DND-41 (cell line): Measurements from ENCODE around the gene ZCWPW2.

Experiments used
- ATAC-seq: fragments of 200-7000 bp; cut with Tn5 transposase; 3 replicates; pipeline ENCODE4 v1.9.1; 2021; ENCODE audit warnings: low read depth; ENCODE audit not compliant: insufficient read depth
- DNase-seq: peaks from one replicate; pipeline ENCODE4 v3.0.0-alpha.2; 2020
- H2AFZ ChIP-seq: 2 replicates; pipeline ENCODE4 v1.6.0; 2012; ENCODE audit warnings: low read depth, low read length
- H3K27ac ChIP-seq: 2 replicates; pipeline ENCODE4 v1.5.1; 2012; ENCODE audit warnings: low read length, inconsistent platforms
- H3K27me3 ChIP-seq: fragments of 200-600 bp; sonication (generic); 2 replicates; pipeline ENCODE4 v1.6.0; 2012; ENCODE audit warnings: low read length, mild to moderate bottlenecking, inconsistent platforms; ENCODE audit not compliant: insufficient read depth, poor library complexity
- H3K36me3 ChIP-seq: 2 replicates; pipeline ENCODE4 v1.5.1; 2012; ENCODE audit warnings: low read length, inconsistent platforms; ENCODE audit not compliant: insufficient read depth
- H3K4me1 ChIP-seq: 2 replicates; pipeline ENCODE4 v1.5.1; 2012; ENCODE audit warnings: mild to moderate bottlenecking, low read length; ENCODE audit not compliant: insufficient read depth
- H3K4me2 ChIP-seq: 2 replicates; pipeline ENCODE4 v1.6.0; 2012; ENCODE audit warnings: mild to moderate bottlenecking, moderate library complexity, low read length, inconsistent platforms; ENCODE audit not compliant: insufficient read depth
- H3K4me3 ChIP-seq, 2 experiments: fragments of 200-600 bp in 1 of 2; shearing (Covaris generic) in 1 of 2; 2 replicates each; pipeline ENCODE4 v1.5.1; 2012 to 2016; ENCODE audit warnings: inconsistent platforms in 2 of 2, low read length in 2 of 2, mild to moderate bottlenecking in 2 of 2, low read depth in 1 of 2, moderate library complexity in 1 of 2
- H3K79me2 ChIP-seq: 2 replicates; pipeline ENCODE4 v1.6.0; 2012; ENCODE audit warnings: low read length, inconsistent platforms; ENCODE audit not compliant: insufficient read depth
- H3K9ac ChIP-seq: 2 replicates; pipeline ENCODE4 v1.6.0; 2012; ENCODE audit warnings: low read depth, mild to moderate bottlenecking, inconsistent platforms, low read length, moderate library complexity
- H3K9me3 ChIP-seq: 2 replicates; pipeline ENCODE4 v1.5.1; 2012; ENCODE audit warnings: low read length, moderate library complexity, mild to moderate bottlenecking, inconsistent platforms; ENCODE audit not compliant: insufficient read depth, severe bottlenecking
- H4K20me1 ChIP-seq: 2 replicates; pipeline ENCODE4 v1.6.0; 2012; ENCODE audit warnings: low read length; ENCODE audit not compliant: insufficient read depth
- EZH2 ChIP-seq: IDR thresholded peaks from 3 replicates; pipeline ENCODE4 v1.6.1; 2012; ENCODE audit warnings: borderline replicate concordance, low read depth, mild to moderate bottlenecking, moderate library complexity, low read length, inconsistent platforms; ENCODE audit not compliant: severe bottlenecking
- TF ChIP-seq, protein P1 (sequence below): IDR thresholded peaks from 2 replicates; pipeline ENCODE4 v1.5.1; 2012; ENCODE audit warnings: borderline replicate concordance, low read length, moderate library complexity, mild to moderate bottlenecking; ENCODE audit not compliant: poor library complexity, severe bottlenecking; ENCODE audit errors: extremely low read depth

The ZCWPW2 gene

DNA sequence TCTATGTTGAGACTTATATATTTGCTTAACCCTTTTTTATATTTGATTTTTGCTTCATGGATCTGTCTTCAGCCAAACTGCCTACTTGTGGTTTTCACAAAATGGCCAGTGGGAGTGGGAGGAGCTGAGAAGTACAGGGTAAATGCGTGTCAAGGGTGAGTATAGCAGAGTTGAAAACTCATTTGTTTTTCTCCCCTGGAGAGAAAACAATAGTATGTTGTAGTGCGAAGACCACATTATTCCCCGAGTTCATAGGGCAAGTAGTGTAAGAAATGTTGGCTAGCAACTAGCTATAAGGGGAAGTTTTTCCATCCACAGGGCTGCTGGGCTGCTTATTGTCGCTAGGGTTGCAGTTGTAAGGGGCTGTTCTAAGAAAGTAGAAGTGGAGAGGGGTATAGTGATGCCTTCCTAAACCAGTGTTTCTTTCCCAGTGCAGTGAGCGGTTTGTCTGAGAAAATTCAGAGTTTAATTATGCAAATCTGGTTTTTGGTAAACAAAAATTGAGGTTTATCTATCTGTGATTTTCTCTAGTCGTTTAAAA, 153.9 kb downstream of the ZCWPW2 start:
- DNase-seq (no peak), ATAC-seq (no peak)
- Histone ChIP-seq H4K20me1 (no peaks in the 10 kb centered on the region), H3K9ac (no peak overlapping the region), H3K79me2 (no peaks in the 10 kb centered on the region), H3K9me3 (no peaks in the 10 kb centered on the region), H3K36me3 (no peaks in the 10 kb centered on the region), H3K4me1 (no peaks in the 10 kb centered on the region), H3K4me3 (no peak overlapping the region), H2AFZ (no peak overlapping the region), H3K4me2 (no peak overlapping the region), H3K27me3 (no peaks in the 10 kb centered on the region), H3K27ac (no peak overlapping the region)
- TF ChIP-seq, protein P1, sequence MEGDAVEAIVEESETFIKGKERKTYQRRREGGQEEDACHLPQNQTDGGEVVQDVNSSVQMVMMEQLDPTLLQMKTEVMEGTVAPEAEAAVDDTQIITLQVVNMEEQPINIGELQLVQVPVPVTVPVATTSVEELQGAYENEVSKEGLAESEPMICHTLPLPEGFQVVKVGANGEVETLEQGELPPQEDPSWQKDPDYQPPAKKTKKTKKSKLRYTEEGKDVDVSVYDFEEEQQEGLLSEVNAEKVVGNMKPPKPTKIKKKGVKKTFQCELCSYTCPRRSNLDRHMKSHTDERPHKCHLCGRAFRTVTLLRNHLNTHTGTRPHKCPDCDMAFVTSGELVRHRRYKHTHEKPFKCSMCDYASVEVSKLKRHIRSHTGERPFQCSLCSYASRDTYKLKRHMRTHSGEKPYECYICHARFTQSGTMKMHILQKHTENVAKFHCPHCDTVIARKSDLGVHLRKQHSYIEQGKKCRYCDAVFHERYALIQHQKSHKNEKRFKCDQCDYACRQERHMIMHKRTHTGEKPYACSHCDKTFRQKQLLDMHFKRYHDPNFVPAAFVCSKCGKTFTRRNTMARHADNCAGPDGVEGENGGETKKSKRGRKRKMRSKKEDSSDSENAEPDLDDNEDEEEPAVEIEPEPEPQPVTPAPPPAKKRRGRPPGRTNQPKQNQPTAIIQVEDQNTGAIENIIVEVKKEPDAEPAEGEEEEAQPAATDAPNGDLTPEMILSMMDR = no peak
- TF ChIP-seq EZH2 = no peak

- no peak for DNase-seq
- Histone ChIP-seq H3K4me1 (no peaks in the 10 kb centered on the region), H2AFZ (no peak overlapping the region), H3K79me2 (no peaks in the 10 kb centered on the region), H3K9ac (no peak overlapping the region), H4K20me1 (no peaks in the 10 kb centered on the region), H3K36me3 (no peaks in the 10 kb centered on the region), H3K4me3 (no peak overlapping the region), H3K9me3 (no peaks in the 10 kb centered on the region), H3K27me3 (no peaks in the 10 kb centered on the region), H3K4me2 (no peak overlapping the region), H3K27ac (no peak overlapping the region)
- ATAC-seq = no peak
- TF ChIP-seq, protein P1 = no peak
- no peak for TF ChIP-seq EZH2
Observed at GRCh38 chr3:28504976-28505375, 156.5 kb downstream of the ZCWPW2 start.

DNA sequence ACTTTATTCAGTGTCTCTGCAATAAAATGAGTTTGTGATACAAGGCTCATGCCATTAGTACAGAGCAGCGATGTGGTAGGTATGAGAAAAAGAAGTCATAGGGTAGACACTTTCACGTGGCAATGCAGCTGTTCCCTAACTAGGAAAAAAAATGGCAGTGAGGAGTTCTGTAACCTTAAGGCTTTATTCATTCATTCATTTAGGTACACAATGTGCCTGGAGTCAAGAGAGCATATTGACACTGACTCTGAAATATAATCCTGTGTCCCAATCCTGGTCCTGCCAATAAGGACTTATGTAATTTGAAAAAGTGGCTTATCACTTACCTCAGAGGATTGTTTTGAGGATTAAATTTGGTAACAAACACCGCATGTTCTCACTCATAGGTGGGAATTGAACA, 173.1 kb downstream of the ZCWPW2 start:
- H3K36me3 ChIP-seq = no peaks in the 10 kb centered on the region
- H4K20me1 ChIP-seq = no peaks in the 10 kb centered on the region
- no peaks in the 10 kb centered on the region for H3K27me3 ChIP-seq
- H2AFZ ChIP-seq = no peak overlapping the region
- DNase-seq (no peak), ATAC-seq (no peak)
- H3K4me2 ChIP-seq = no peak overlapping the region
- no peak overlapping the region for H3K27ac ChIP-seq
- H3K4me3 ChIP-seq = no peak overlapping the region
- H3K9me3 ChIP-seq = no peaks in the 10 kb centered on the region
- no peaks in the 10 kb centered on the region for H3K4me1 ChIP-seq
- H3K79me2 ChIP-seq = no peaks in the 10 kb centered on the region
- H3K9ac ChIP-seq = no peak overlapping the region
- no peak for TF ChIP-seq EZH2
- TF ChIP-seq, protein P1 = no peak

DNA sequence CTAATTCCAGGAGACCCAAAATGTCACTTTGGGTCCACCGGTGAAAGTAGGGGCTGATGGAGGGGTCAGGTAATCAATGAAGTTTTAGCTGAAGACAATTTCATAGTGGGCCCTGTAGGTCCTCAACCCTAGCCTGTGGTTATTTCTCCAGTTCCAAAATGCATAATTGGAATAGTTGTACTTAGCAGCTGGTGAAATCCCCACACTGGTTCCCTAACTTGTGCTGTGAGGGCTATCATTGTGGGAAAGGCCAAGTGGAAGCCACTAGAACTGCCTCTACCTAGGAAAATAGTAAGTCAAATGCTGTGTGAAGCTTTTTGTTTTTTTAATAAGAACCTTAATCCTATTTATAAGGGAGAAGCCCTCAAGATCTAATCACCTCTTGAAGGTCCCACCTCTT, 193.8 kb downstream of the ZCWPW2 start:
- Histone ChIP-seq H3K27ac (no peak overlapping the region), H3K4me2 (no peak overlapping the region), H3K9ac (no peak overlapping the region), H3K36me3 (no peaks in the 10 kb centered on the region), H3K4me3 (no peak overlapping the region), H3K9me3 (no peaks in the 10 kb centered on the region), H3K27me3 (no peaks in the 10 kb centered on the region), H4K20me1 (no peaks in the 10 kb centered on the region), H2AFZ (no peak overlapping the region), H3K79me2 (no peaks in the 10 kb centered on the region), H3K4me1 (no peaks in the 10 kb centered on the region)
- no peak for DNase-seq
- no peak for ATAC-seq
- TF ChIP-seq EZH2 = no peak
- TF ChIP-seq, protein P1 = no peak
